SK-N-MC (cell line): ENCODE results near the gene DCTN2.

ENCODE experiments used
- EZH2 ChIP-seq: fragments of 200-600 bp; sonication (generic); IDR thresholded peaks from one replicate; pipeline ENCODE4 v1.6.1; 2017; ENCODE audit warnings: antibody characterized with exemption
- POLR2AphosphoS5 ChIP-seq: IDR thresholded peaks from 2 replicates; pipeline ENCODE4 v1.6.1; 2012; ENCODE audit warnings: mild to moderate bottlenecking, low read depth, low read length, borderline replicate concordance

DNA sequence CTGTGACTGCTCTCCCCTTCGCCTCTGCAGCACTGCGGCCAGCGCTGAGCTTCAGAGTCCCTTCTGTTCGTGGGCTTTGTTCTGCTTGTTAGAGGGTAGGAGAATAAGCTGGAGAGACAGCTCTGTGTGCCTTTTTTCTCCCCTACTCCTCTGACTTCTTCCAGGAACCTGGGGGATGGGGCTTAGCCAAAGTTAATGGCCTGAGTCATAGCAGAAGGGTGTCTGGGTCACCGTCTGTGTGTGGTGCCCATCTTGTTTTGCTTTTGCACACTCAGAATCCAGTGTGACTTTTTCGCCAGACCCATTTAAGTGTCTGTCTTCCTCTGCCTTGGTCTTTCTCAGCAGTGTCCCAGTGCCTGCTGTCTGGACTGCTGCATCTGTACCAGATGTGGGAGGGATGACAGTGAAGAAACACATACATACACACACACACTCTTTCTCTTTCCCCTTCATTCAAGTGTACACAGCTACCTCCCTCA, 5.9 kb upstream of the DCTN2 start:
- TF ChIP-seq EZH2 (no peak), POLR2AphosphoS5 (no peak)
